Breast epithelium (tissue), 4 donors: Measurements from ENCODE around the gene MBD3L2B. TPM values are rescaled to one million over a fixed set of nuclear protein-coding genes. Genes with fewer than 3 reads are reported as not detected.

Experiments used
- DNase-seq, 2 donors: peaks; one replicate each; pipeline ENCODE4 v3.0.0-alpha.2; 2019; ENCODE audit warnings: low spot score in 2 of 2
- H3K27ac ChIP-seq, 2 donors: fragments of 200-600 bp; sonication (generic) in 1 of 2; one replicate each; pipeline ENCODE4 v1.5.1; 2016 to 2019; ENCODE audit warnings: mild to moderate bottlenecking in 1 of 2
- H3K27me3 ChIP-seq, 2 donors: fragments of 200-600 bp; sonication (generic) in 1 of 2; one replicate each; pipeline versions ENCODE4 v1.5.1 to v1.6.0; 2017 to 2019; ENCODE audit warnings: control low read depth in 1 of 2, mild to moderate bottlenecking in 1 of 2
- H3K36me3 ChIP-seq: fragments of 200-600 bp; one replicate; pipeline ENCODE4 v1.5.1; 2019
- H3K4me1 ChIP-seq, 2 donors: fragments of 200-600 bp; sonication (generic); one replicate each; pipeline ENCODE4 v1.5.1; 2016 to 2019; ENCODE audit warnings: control low read depth in 1 of 2
- H3K4me3 ChIP-seq, 3 donors: fragments of 200-600 bp; sonication (generic); 1 replicate in 2 of 3; 2 replicates in 1 of 3; pipeline ENCODE4 v1.5.1; 2016 to 2019; ENCODE audit warnings: mild to moderate bottlenecking in 3 of 3, moderate library complexity in 2 of 3
- H3K9me3 ChIP-seq, 2 donors: fragments of 200-600 bp; sonication (generic) in 1 of 2; one replicate each; pipeline ENCODE4 v1.5.1; 2016 to 2019; ENCODE audit warnings: control low read depth in 1 of 2
- POLR2A ChIP-seq: fragments of 450-650 bp; IDR thresholded peaks from one replicate; pipeline ENCODE4 v1.6.1; 2016; ENCODE audit warnings: antibody characterized with exemption, mild to moderate bottlenecking, moderate library complexity
- POLR2AphosphoS5 ChIP-seq, 3 donors: sonication (generic); formaldehyde crosslinking; IDR thresholded peaks; one replicate each; pipeline ENCODE4 v1.6.1; 2017; ENCODE audit warnings: antibody characterized with exemption in 3 of 3
- intact Hi-C: fragments of 100-400 bp; cut with DNase I; formaldehyde crosslinking; loops from one replicate; pipeline ENCODE4 v1.15.1; 2023; ENCODE audit warnings: low total_unique reads
- total RNA-seq, 3 donors: library from RNA; depleted of rRNA; stranded (reverse); fragments of >200 nt; gene quantifications; one replicate each; pipeline ENCODE4 v1.1.0, GENCODE V29; 2016
- TF ChIP-seq, protein P1 (sequence below), 3 donors: fragments of 450-650 bp; IDR thresholded peaks; one replicate each; pipeline ENCODE4 v1.5.1; 2016 to 2017; ENCODE audit warnings: antibody characterized with exemption in 3 of 3, mild to moderate bottlenecking in 3 of 3, moderate library complexity in 3 of 3

MBD3L2B gene
- total RNA-seq, 3 donors from 2014 or later: not detected

- TF ChIP-seq POLR2AphosphoS5 (IDR thresholded peaks at IDR 0.05) (no peak), POLR2A (no peak)
- TF ChIP-seq, protein P1, sequence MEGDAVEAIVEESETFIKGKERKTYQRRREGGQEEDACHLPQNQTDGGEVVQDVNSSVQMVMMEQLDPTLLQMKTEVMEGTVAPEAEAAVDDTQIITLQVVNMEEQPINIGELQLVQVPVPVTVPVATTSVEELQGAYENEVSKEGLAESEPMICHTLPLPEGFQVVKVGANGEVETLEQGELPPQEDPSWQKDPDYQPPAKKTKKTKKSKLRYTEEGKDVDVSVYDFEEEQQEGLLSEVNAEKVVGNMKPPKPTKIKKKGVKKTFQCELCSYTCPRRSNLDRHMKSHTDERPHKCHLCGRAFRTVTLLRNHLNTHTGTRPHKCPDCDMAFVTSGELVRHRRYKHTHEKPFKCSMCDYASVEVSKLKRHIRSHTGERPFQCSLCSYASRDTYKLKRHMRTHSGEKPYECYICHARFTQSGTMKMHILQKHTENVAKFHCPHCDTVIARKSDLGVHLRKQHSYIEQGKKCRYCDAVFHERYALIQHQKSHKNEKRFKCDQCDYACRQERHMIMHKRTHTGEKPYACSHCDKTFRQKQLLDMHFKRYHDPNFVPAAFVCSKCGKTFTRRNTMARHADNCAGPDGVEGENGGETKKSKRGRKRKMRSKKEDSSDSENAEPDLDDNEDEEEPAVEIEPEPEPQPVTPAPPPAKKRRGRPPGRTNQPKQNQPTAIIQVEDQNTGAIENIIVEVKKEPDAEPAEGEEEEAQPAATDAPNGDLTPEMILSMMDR (IDR thresholded peaks at IDR 0.05): no peak
- intact Hi-C loops: no loop called here
- no peak overlapping the region for H3K4me3 ChIP-seq
These were observed 21.3 kb downstream of the MBD3L2B start for GRCh38 chr19:6999933-7000332.

GRCh38 chr19:6997679-6998445, 23.4 kb downstream of the MBD3L2B start:
- no peak overlapping the region for H3K4me3 ChIP-seq
- no peak for DNase-seq
- H3K27me3 ChIP-seq: peaks cover 0 to 7% of the 10 kb centered on the region in 2 donors
- H3K9me3 ChIP-seq: no peaks in the 10 kb centered on the region
- intact Hi-C loops: no loop called here
- H3K27ac ChIP-seq: no peak overlapping the region
- no peaks in the 10 kb centered on the region for H3K36me3 ChIP-seq
- TF ChIP-seq POLR2AphosphoS5 (IDR thresholded peaks at IDR 0.05): no peak
- TF ChIP-seq, protein P1 (IDR thresholded peaks at IDR 0.05): no peak
- no peak for TF ChIP-seq POLR2A
- no peaks in the 10 kb centered on the region for H3K4me1 ChIP-seq

More at GRCh38 chr19:6999933-7000332, 21.3 kb downstream of the MBD3L2B start:
- no peaks in the 10 kb centered on the region for H3K4me1 ChIP-seq
- no peaks in the 10 kb centered on the region for H3K36me3 ChIP-seq
- peaks cover 0 to 7% of the 10 kb centered on the region in 2 donors for H3K27me3 ChIP-seq
- H3K9me3 ChIP-seq: no peaks in the 10 kb centered on the region
- no peak overlapping the region for H3K27ac ChIP-seq
- no peak for DNase-seq

DNA sequence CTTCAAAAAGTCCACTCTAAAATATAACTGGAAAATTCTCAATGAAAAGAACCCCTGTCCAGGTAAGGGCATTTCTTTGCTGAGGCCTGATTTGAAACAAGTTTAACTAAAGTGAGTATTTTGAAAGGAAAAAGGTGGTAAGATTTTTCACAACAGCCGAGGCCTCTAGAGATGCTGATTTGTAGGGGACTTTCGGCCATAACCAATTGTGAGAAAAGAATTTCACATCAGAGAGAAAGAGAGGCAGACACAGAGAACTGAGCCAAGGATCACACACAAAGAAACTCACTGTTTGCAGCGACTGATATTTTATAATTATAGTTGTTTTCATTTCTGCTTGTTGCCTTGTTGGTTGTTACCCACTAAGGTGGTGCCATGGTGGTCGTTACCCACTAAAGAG, 24.4 kb downstream of the MBD3L2B start:
- no peaks in the 10 kb centered on the region for H3K36me3 ChIP-seq
- H3K27ac ChIP-seq: no peak overlapping the region
- H3K4me3 ChIP-seq: no peak overlapping the region
- DNase-seq: no peak
- intact Hi-C loops: no loop called here
- no peaks in the 10 kb centered on the region for H3K9me3 ChIP-seq
- H3K4me1 ChIP-seq: no peaks in the 10 kb centered on the region
- peaks cover 0 to under 1% of the 10 kb centered on the region in 2 donors for H3K27me3 ChIP-seq
- TF ChIP-seq POLR2AphosphoS5 (IDR thresholded peaks at IDR 0.05): no peak
- TF ChIP-seq, protein P1 (IDR thresholded peaks at IDR 0.05): no peak
- no peak for TF ChIP-seq POLR2A

GRCh38 chr19:6995054-6995453, 26.2 kb downstream of the MBD3L2B start:
- Histone ChIP-seq H3K27ac (no peak overlapping the region), H3K9me3 (no peaks in the 10 kb centered on the region), H3K27me3 (no peaks in the 10 kb centered on the region), H3K36me3 (no peaks in the 10 kb centered on the region), H3K4me3 (no peak overlapping the region), H3K4me1 (no peaks in the 10 kb centered on the region)
- no peak for TF ChIP-seq POLR2AphosphoS5 (IDR thresholded peaks at IDR 0.05)
- no peak for TF ChIP-seq POLR2A
- TF ChIP-seq, protein P1 (IDR thresholded peaks at IDR 0.05): no peak
- intact Hi-C loops: no loop called here
- no peak for DNase-seq

DNA sequence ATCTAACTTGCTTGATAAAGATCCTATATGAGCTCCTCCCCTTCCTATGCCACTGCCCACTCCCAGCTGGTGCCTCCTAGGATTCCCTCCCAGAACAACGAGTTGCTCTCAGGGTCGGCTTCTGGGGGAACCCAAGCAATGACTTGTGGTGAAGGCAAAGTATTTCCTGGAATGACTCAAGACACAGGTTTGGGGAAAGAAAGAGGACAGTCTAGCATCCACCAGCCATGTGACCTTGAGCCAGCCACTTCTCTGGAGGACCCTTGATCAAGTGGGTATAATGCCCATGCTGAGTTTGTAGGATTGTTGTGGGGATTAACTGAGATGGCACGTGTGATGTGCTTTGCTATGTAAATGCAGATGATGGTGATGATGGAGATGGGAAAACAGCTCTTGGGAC, 33.0 kb downstream of the MBD3L2B start:
- H3K36me3 ChIP-seq: no peaks in the 10 kb centered on the region
- no peak overlapping the region for H3K27ac ChIP-seq
- no peak overlapping the region for H3K4me3 ChIP-seq
- intact Hi-C loops: no loop called here
- no peaks in the 10 kb centered on the region for H3K4me1 ChIP-seq
- H3K27me3 ChIP-seq: no peaks in the 10 kb centered on the region
- peaks cover 18 to 20% of the 10 kb centered on the region in 2 donors for H3K9me3 ChIP-seq
- TF ChIP-seq POLR2A: no peak
- no peak for TF ChIP-seq POLR2AphosphoS5 (IDR thresholded peaks at IDR 0.05)
- TF ChIP-seq, protein P1 (IDR thresholded peaks at IDR 0.05): no peak
- no peak for DNase-seq
